Endodermal cell (in vitro differentiated cells): ENCODE measurements around the gene ARID5A. TPM values are rescaled to one million over a fixed set of nuclear protein-coding genes. Genes with fewer than 3 reads are reported as not detected.

Experiments used
- DNase-seq: peaks from one replicate; pipeline ENCODE4 v3.0.0-alpha.2; 2017
- H3K27ac ChIP-seq: 2 replicates; pipeline ENCODE4 v1.5.1; 2013; ENCODE audit warnings: mild to moderate bottlenecking, low read depth, low read length, moderate library complexity
- H3K27me3 ChIP-seq: 2 replicates; pipeline ENCODE4 v1.6.1; 2013; ENCODE audit warnings: mild to moderate bottlenecking, low read length, moderate library complexity; ENCODE audit not compliant: insufficient read depth, control insufficient read depth, poor library complexity, severe bottlenecking
- H3K36me3 ChIP-seq: 2 replicates; pipeline ENCODE4 v1.7.0; 2013; ENCODE audit warnings: mild to moderate bottlenecking, low read length, moderate library complexity; ENCODE audit not compliant: control insufficient read depth, insufficient read depth
- H3K4me1 ChIP-seq: one replicate; pipeline ENCODE4 v1.7.0; 2013; ENCODE audit warnings: low read length; ENCODE audit not compliant: control insufficient read depth, insufficient read depth
- H3K4me3 ChIP-seq: 2 replicates; pipeline ENCODE4 v1.5.1; 2013; ENCODE audit warnings: mild to moderate bottlenecking, low read length, moderate library complexity
- H3K9ac ChIP-seq: 2 replicates; pipeline ENCODE4 v1.6.1; 2013; ENCODE audit warnings: mild to moderate bottlenecking, low read length, moderate library complexity; ENCODE audit not compliant: poor library complexity, severe bottlenecking; ENCODE audit errors: extremely low read depth
- H3K9me3 ChIP-seq: 2 replicates; pipeline ENCODE4 v1.6.1; 2013; ENCODE audit warnings: mild to moderate bottlenecking, low read length, moderate library complexity; ENCODE audit not compliant: control insufficient read depth
- H3K27ac Mint-ChIP-seq: 2 replicates; pipeline ENCODE4 v1.8.0; 2020; ENCODE audit warnings: mixed read lengths
- H3K27me3 Mint-ChIP-seq: 2 replicates; pipeline ENCODE4 v1.8.0; 2021; ENCODE audit warnings: mild to moderate bottlenecking, mixed read lengths; ENCODE audit not compliant: insufficient read depth
- H3K36me3 Mint-ChIP-seq: 2 replicates; pipeline ENCODE4 v1.8.0; 2020; ENCODE audit warnings: low read depth, mixed read lengths
- H3K4me1 Mint-ChIP-seq: 2 replicates; pipeline ENCODE4 v1.8.0; 2020; ENCODE audit warnings: mixed read lengths
- H3K4me3 Mint-ChIP-seq: 2 replicates; pipeline ENCODE4 v1.8.0; 2020; ENCODE audit warnings: mild to moderate bottlenecking, moderate library complexity, mixed read lengths
- H3K9me3 Mint-ChIP-seq: 2 replicates; pipeline ENCODE4 v1.8.0; 2020; ENCODE audit warnings: mild to moderate bottlenecking, mixed read lengths
- CTCF ChIP-seq: fragments of 200-600 bp; sonication (generic); conservative IDR thresholded peaks from 2 replicates; pipeline ENCODE4 v1.5.0; 2021; ENCODE audit warnings: antibody characterized with exemption, mild to moderate bottlenecking
- WGBS, 2 experiments: methylation state at CpG; one replicate each; pipeline versions ENCODE4 v1.1.5 to v1.1.7; 2013; ENCODE audit warnings: missing lambda C conversion rate in 2 of 2, mixed read lengths in 1 of 2; ENCODE audit not compliant: insufficient coverage in 1 of 2, insufficient read length in 1 of 2; 5-methylcytosine and 5-hydroxymethylcytosine counted together
- total RNA-seq, 2 donors: library from RNA; stranded (reverse); fragmentation: NEBNext Ultra II Directional in 1 of 2; extraction: Animal tissue kit (Norgen Biotek cat#: 25700) in 1 of 2; gene quantifications; 2 replicates in 1 of 2; 3 replicates in 1 of 2; pipeline ENCODE4 v1.2.1, GENCODE V29; 2021

The ARID5A gene
- total RNA-seq, 2 donors from 2014 or later: 1.8 to 3.5 TPM

- no peak for DNase-seq
- no peaks in the 10 kb centered on the region for H3K4me1 ChIP-seq
- Mint-ChIP-seq H3K4me3 (no peak overlapping the region), H3K36me3 (no peaks in the 10 kb centered on the region), H3K9me3 (no peaks in the 10 kb centered on the region), H3K4me1 (no peaks in the 10 kb centered on the region), H3K27ac (no peak overlapping the region), H3K27me3 (no peaks in the 10 kb centered on the region)
- no peak overlapping the region for H3K27ac ChIP-seq
- no peaks in the 10 kb centered on the region for H3K36me3 ChIP-seq
- WGBS, 2 experiments: 94 to 100% methylated on average over 2 to 3 of the region's 3 CpGs
- no peaks in the 10 kb centered on the region for H3K27me3 ChIP-seq
- no peak overlapping the region for H3K4me3 ChIP-seq
- H3K9ac ChIP-seq: no peak overlapping the region
- no peak for TF ChIP-seq CTCF
- H3K9me3 ChIP-seq: no peaks in the 10 kb centered on the region
These were observed 42.2 kb downstream of the ARID5A start for GRCh38 chr2:96578731-96579130.

- no peaks in the 10 kb centered on the region for H3K9me3 Mint-ChIP-seq
- no peak overlapping the region for H3K4me3 Mint-ChIP-seq
- H3K4me1 Mint-ChIP-seq: no peaks in the 10 kb centered on the region
- WGBS, 2 experiments: 90 to 100% methylated on average over 1 to 2 of the region's 2 CpGs
- H3K36me3 Mint-ChIP-seq: no peaks in the 10 kb centered on the region
- TF ChIP-seq CTCF: peak; percentile 58
- Histone ChIP-seq H3K4me3 (no peak overlapping the region), H3K9ac (no peak overlapping the region), H3K36me3 (no peaks in the 10 kb centered on the region), H3K4me1 (no peaks in the 10 kb centered on the region), H3K9me3 (no peaks in the 10 kb centered on the region), H3K27ac (no peak overlapping the region), H3K27me3 (no peaks in the 10 kb centered on the region)
- no peak for DNase-seq
- H3K27me3 Mint-ChIP-seq: no peaks in the 10 kb centered on the region
- no peak overlapping the region for H3K27ac Mint-ChIP-seq
These were observed 42.9 kb downstream of the ARID5A start for GRCh38 chr2:96579422-96579821.

GRCh38 chr2:96580771-96581170 lies 44.2 kb downstream of the ARID5A start:
- H3K9me3 Mint-ChIP-seq: no peaks in the 10 kb centered on the region
- Histone ChIP-seq H3K27ac (no peak overlapping the region), H3K27me3 (no peaks in the 10 kb centered on the region), H3K9me3 (no peaks in the 10 kb centered on the region), H3K4me1 (no peaks in the 10 kb centered on the region), H3K9ac (no peak overlapping the region), H3K36me3 (no peaks in the 10 kb centered on the region), H3K4me3 (no peak overlapping the region)
- no peak overlapping the region for H3K27ac Mint-ChIP-seq
- H3K4me3 Mint-ChIP-seq: no peak overlapping the region
- 63 to 78% methylated on average over 3 to 4 of the region's 4 CpGs for WGBS, 2 experiments
- no peaks in the 10 kb centered on the region for H3K4me1 Mint-ChIP-seq
- H3K36me3 Mint-ChIP-seq: peaks cover 2% of the 10 kb centered on the region
- H3K27me3 Mint-ChIP-seq: no peaks in the 10 kb centered on the region
- DNase-seq: peak; percentile 85
- peak; percentile 68 for TF ChIP-seq CTCF
